Measurements from ENCODE around the gene PRKG1.
"Not testable (repeated sequence)": the region's sequence is repeated elsewhere in the genome, so short reads cannot be mapped to it uniquely, and the experiment has no call there.

The PRKG1 gene

DNA sequence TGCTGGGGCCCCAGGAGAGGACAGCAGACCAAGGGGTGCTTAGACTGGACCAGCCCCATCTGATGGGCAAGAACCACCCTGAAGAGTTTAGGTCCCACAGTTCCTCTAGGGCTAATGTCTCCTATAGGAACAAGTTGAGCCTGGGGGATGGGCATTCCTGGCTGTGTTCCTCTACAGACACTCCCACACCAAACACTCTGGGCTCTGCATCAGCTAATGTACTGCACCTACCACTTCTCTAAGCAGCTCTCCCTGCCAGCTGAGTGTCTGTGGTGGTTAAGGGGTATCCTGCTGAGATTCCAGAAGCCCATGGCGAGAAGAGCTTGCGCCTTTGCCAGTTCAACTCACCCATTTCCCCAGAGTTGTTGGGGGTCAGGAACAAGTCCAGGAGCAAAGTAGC lies 909.2 kb downstream of the PRKG1 start:
- no peak for DNase-seq

DNA sequence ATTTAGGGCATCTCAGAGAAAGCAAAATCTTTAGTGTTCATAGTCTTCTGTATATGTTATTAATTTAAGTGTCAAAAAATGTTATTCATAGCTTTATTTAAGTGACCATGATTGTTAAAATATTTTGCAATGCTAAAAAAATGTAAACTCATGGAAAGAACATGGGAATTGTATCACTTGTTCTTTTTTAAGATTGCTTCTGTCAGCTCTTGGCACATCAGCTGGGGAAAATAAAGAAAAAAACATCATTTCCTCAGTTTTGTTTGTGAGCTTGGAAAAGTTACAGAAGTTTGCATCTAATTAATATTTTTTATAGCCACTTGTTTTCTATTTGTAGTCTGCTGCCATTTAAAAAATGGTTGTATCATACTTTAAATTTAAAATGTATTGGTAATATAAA lies 911.0 kb downstream of the PRKG1 start:
- DNase-seq: no peak

DNA sequence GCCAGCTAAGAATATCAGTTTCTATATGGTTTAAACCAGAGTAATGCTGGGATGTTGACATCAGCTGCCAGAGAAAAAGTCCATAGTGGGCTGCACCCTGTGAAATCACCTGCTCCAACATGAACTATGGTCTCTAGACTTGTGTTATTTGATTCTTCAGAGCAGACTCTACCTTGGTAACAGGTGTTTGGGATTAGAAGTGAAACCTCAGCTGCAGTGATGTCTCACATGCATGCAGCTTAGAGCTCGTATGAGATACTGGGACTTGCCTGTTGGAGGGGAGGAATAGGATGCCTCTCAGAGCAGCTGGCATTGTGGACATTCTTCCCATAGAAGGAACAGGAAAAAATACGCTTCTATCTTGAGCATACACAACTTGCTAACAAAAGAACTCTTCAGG lies 912.2 kb downstream of the PRKG1 start:
- DNase-seq: no peak

DNA sequence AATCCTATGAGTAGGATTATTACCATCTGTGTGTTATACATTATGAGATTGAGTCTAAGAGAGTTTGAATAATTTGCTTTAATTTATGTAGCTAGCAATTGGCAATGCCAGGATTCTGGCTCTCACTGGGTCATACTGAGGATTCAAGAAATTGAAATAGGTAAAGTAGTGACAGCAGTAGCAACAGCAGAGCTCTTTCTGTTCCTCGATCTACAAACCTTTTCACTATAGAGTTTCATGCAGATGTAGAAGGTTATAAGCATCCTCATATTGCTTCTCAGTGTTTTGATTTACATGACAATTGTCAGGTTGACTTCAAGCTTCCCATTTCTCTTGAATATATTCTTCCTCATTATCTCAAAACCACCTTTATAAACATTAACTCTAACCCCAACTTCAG lies 919.2 kb downstream of the PRKG1 start:
- DNase-seq: no peak

DNA sequence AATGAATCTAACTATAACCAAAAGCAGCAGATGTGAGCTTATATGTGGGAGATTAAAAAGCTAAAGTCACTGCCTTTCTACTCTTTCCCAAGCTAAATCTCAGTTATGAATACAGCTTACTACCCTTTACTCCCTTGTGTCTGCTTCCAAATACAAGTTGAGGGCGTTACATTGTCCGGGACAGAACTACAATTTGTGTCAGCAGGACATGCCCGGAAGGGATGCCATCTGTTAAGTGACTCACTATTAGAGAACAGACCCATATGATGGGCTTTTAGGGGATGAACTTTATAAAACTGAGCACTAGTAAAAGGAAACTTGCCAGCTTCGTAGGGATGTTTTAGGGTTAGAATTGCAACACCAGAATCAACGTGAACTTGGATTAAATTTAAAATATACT lies 924.8 kb downstream of the PRKG1 start:
- no peak for DNase-seq

DNA sequence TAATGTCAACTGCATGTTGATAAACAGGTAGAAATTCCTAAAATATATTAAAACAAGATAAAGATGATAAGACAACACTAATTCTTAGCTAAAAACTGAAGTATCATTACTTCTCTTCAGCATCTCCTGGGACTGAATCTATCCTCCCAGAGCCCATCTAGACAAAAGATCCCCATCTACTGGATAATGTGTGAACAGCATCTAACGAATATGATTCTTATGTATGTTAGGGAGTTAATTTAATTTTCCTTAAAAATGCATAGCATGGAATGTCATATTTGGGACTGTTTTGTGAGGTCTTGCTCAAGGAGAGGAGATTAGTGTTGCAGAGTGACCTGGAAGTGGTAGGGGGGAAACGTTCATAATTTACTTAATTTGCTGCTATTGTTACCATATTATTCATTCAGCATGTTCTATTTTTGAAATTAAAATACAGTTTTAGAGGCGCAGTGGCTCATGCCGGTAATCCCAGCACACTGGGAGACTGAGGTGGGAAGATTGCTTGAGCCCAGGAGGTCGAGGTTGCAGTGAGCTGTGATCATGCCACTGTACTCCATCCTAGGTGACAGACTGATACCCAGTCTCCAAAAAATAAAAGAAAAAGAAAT lies 930.2 kb downstream of the PRKG1 start:
- DNase-seq: no peak

DNA sequence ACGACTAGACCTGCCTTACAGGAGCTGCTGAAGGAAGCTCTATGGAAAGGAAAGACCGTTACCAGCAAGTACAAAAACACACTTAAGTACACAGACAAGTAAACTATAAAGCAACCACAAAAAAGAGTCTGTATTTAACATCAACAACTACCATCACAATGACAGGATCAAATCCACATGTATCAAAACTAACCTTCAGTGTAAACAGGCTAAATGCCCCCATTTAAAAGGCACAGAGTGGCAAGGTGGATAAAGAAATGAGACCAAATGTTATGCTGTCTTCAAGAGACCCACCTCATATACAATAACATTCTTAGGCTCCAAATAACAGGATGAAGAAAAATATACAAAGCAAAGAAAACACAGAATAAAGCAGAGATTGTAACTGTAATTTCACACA lies 932.8 kb downstream of the PRKG1 start:
- DNase-seq: no peak

DNA sequence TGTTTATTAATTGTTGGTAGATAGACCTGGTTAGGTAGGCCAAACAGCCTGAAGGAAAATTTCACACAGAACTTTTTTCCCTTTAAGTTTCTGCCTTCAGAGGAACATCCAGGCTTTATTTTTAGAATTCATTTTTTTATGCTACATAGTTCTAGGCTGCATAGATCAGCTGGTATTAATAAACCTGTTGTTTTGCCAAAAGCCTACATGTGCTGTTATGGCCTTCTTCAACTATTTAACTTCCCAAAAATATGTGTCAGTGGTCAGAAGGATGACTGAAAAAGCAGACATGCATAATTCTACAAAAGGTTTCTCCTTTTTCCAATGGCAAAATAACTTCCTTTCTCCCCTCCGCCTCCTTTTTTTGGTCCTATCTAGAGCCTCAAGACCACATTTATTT lies 936.8 kb downstream of the PRKG1 start:
- DNase-seq: no peak

GRCh38 chr10:52019077-52019555 lies 944.8 kb downstream of the PRKG1 start:
- no peak for DNase-seq

- DNase-seq: no peak
These were observed 945.4 kb downstream of the PRKG1 start for GRCh38 chr10:52019656-52020055.

- no peak for DNase-seq
These were observed 945.9 kb downstream of the PRKG1 start for GRCh38 chr10:52020173-52020572.

DNA sequence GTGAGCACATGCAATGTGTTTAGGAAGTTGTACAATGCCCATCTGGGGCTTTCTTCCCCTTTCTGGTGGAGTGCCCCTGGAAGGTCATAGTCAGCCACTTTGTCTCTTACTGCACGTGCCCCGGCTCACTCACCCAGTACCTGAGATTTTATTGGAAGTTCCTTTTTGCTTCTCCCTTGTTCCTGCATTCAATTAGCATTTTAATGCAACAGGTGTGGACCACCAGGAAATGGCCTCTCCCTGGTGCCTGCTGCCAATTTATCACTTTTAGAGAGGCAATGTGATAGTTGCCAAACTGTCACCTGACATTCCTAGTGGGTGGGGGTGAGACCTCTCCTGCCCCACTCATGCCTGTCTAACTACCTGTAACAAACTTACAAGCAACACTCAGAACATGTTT lies 946.4 kb downstream of the PRKG1 start:
- no peak for DNase-seq

DNA sequence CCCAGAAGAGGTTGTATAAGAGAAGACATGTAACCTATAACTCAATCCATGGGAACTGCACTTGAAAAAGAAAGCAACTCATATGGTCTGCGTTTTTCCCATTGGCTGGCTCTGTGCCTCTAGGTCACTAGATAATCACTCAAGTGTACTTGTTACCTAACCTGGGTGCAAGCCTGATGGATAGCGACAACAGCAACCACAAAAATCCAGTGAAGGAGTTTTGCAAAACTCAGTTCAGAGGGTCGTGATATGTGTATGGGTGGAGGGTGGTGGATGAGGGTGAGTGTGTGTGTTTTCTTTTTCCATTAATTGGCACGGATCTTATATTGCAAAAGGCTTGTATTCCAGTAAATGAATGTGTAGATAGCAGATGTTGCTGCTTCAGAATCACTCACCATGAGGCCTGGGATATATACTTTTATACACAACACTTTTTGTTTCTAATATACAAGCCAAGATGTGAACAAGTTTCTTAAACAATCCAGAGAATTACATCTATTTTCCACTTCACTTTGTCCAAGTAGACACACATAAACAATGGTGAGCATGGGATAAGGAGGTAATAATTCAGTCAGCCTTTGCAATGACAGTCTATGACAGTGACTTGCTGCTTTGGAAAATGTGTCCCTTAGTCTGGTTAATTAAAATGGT lies 952.9 kb downstream of the PRKG1 start:
- no peak for DNase-seq

DNA sequence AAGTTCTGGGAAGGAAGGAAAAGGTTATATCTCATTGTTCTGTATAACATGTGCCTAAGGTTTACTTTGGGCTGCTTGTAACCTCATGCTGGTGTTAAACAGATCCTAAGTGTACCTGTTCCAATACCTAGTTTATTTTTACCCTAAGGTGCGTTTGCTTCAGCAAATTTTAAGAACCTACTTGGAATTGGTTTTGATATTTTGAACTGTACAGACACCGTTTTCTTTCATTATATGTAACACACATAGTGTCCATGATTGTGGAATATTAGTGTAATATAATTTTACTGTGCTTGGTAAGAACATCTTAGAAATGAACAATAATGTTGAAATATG lies 954.2 kb downstream of the PRKG1 start:
- no peak for DNase-seq

- no peak for DNase-seq
These were observed 955.3 kb downstream of the PRKG1 start for GRCh38 chr10:52029628-52030027.

GRCh38 chr10:52030051-52030790 lies 955.9 kb downstream of the PRKG1 start:
- no peak for DNase-seq

DNA sequence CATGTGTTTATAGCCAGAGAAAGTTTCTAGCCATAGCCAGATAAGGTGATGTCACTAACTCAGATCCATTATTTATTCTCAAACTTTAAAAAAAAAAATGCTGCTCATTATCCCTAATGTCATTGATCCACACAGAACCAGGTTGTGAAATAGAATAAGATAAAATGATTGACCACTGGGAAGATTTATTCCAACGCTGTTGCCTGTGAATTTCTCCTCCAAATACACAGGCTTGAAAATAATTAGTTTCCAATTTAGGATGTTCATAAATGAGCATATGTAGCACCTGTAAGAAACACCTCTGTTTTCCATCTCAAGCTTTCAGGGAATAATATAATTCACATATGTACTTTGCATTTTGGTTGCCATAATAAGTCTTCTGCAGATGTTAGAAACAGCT lies 956.7 kb downstream of the PRKG1 start:
- DNase-seq: no peak

DNA sequence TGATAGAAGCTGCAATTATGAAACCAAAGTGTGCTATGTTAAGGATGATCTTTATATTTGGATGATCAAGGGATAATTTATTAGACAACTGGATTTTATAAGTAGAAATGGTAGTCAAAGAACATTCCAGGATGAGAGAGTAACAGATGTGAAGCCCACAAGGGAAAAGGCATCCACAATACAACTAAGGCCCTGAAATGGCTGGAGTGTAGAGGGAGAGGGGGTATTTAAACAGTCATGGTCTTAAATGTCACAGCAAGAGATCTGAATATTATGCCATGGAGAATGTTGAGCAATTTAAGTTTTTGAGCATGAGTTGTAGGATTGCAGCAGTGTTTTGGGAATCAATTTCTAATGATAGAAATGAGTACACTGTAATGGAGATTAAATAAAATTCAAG lies 957.5 kb downstream of the PRKG1 start:
- no peak for DNase-seq

GRCh38 chr10:52032681-52033629 lies 958.7 kb downstream of the PRKG1 start:
- no peak for DNase-seq

- DNase-seq: not testable (repeated sequence)
These were observed 964.9 kb downstream of the PRKG1 start for GRCh38 chr10:52039002-52039793.

DNA sequence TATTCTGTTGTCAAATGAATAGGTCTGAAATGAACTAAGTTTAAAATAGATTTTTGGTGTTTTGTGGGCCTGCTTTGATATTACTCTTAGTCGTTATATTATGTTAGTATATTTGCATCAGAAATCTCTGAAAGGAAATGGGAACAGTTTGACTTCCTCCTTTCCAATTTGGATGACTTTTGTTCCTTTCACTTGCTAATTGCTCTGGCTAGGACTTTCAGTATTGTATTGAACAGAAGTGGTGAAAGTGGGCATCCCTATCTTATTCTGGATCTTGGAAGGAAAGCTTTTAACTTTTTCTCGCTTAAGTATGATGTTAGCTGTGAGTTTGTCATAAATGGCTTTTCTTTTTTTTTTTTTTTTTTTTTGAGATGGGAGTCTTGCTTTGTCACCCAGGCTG lies 966.2 kb downstream of the PRKG1 start:
- no peak for DNase-seq

DNA sequence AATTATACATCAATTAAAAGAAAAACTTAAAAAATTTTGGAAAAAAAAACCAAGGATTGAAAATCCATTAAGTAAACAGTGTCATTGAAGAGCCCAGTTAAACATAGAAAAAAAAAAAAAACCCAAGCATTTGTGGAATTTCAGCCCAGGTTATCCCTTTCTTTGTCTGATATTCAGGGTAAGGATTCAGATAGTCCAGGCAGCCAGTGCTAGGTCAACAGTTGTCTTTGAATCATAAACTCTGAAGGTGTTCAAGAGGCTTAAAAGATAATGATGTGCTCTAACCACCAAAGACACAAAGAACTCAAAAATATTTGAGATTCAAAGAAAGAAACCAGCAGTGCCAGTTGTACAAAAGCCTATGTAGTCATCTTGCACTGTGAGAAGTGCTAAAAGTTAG lies 969.5 kb downstream of the PRKG1 start:
- no peak for DNase-seq
